Amniotic epithelial cell (primary cell): ENCODE measurements around the gene SDF2L1.
"Not testable (repeated sequence)": the region's sequence is repeated elsewhere in the genome, so short reads cannot be mapped to it uniquely, and the experiment has no call there.

Experiments used
- DNase-seq: peaks from one replicate; pipeline ENCODE4 v3.0.0-alpha.2; 2010; ENCODE audit warnings: low read depth

SDF2L1 gene

GRCh38 chr22:21636629-21637218 is 5.4 kb upstream of the SDF2L1 start:
- DNase-seq: no peak

- DNase-seq: not testable (repeated sequence)
These were observed 4.7 kb upstream of the SDF2L1 start for GRCh38 chr22:21637450-21637849.

GRCh38 chr22:21639359-21639758 is 2.7 kb upstream of the SDF2L1 start:
- DNase-seq: no peak

GRCh38 chr22:21640810-21641209 is 1.3 kb upstream of the SDF2L1 start:
- no peak for DNase-seq

- DNase-seq: peak; percentile 50
These were observed 699 bp upstream of the SDF2L1 start for GRCh38 chr22:21641417-21641788.

- peak; percentile 37 for DNase-seq
These were observed 714 bp downstream of the SDF2L1 start for GRCh38 chr22:21642584-21643448.

GRCh38 chr22:21643533-21644357 is 1.6 kb downstream of the SDF2L1 start:
- DNase-seq: no peak

- DNase-seq: not testable (repeated sequence)
These were observed 3.4 kb downstream of the SDF2L1 start for GRCh38 chr22:21645513-21645912.

GRCh38 chr22:21646608-21647590 is 4.8 kb downstream of the SDF2L1 start:
- DNase-seq: peak; percentile 69

GRCh38 chr22:21650280-21650679 is 8.2 kb downstream of the SDF2L1 start:
- DNase-seq: no peak

GRCh38 chr22:21650823-21651520 is 8.9 kb downstream of the SDF2L1 start:
- DNase-seq: no peak

GRCh38 chr22:21651521-21652009 is 9.5 kb downstream of the SDF2L1 start:
- no peak for DNase-seq

- DNase-seq: peak; percentile 81
These were observed 10.0 kb downstream of the SDF2L1 start for GRCh38 chr22:21652010-21652546.

- DNase-seq: no peak
These were observed 10.7 kb downstream of the SDF2L1 start for GRCh38 chr22:21652547-21653545.

- DNase-seq: no peak
These were observed 14.9 kb downstream of the SDF2L1 start for GRCh38 chr22:21657020-21657359.

- DNase-seq: no peak
These were observed 15.4 kb downstream of the SDF2L1 start for GRCh38 chr22:21657360-21658032.

- no peak for DNase-seq
These were observed 17.9 kb downstream of the SDF2L1 start for GRCh38 chr22:21659864-21660525.

- no peak for DNase-seq
These were observed 18.8 kb downstream of the SDF2L1 start for GRCh38 chr22:21660904-21661303.
